SK-N-MC (cell line): Measurements from ENCODE around the gene RABEP2.

ENCODE experiments used
- EZH2 ChIP-seq: fragments of 200-600 bp; sonication (generic); IDR thresholded peaks from one replicate; pipeline ENCODE4 v1.6.1; 2017; ENCODE audit warnings: antibody characterized with exemption
- FOXP2 ChIP-seq: optimal IDR thresholded peaks from 2 replicates; pipeline ENCODE3; 2011; ENCODE audit warnings: mild to moderate bottlenecking, moderate library complexity; ENCODE audit not compliant: insufficient read depth; ENCODE audit errors: extremely low read length, control extremely low read depth
- POLR2AphosphoS5 ChIP-seq: IDR thresholded peaks from 2 replicates; pipeline ENCODE4 v1.6.1; 2012; ENCODE audit warnings: mild to moderate bottlenecking, low read depth, low read length, borderline replicate concordance

- TF ChIP-seq EZH2 = no peak
- no peak for TF ChIP-seq POLR2AphosphoS5
- TF ChIP-seq FOXP2 = no peak
Measured at GRCh38 chr16:28872952-28873351, 52.1 kb downstream of the RABEP2 start.
